Measurements from ENCODE around the gene MUSTN1. TPM values are rescaled to one million over a fixed set of nuclear protein-coding genes. Genes with fewer than 3 reads are reported as not detected.

MUSTN1 gene
- total RNA-seq, 4 donors from 2014 or later, result 5.5 to 13.1 (median 7.9) TPM

DNA sequence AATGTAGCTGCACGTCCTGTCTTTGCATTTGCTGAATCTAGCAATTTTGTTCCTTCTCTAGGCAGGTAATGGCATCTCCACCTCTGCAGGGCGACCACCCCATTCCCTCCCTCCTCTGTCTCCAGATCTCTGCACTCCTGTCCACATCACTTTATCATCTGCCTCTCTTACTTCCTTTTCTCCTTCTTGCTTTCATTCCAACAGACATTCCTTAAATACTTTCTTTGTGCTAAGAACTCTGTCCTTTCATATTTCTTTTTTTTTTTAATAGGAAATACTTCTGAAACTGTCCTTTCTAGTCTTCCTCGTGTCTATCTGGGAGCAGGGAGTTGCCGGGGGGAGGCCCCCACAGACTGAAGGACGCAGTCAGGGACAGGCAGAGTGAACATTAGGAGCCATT is 33.0 kb downstream of the MUSTN1 start:
- DNase-seq (ENCODE audit: low spot score in 2 of 2), result no peak
- intact Hi-C loops (cut with DNase I; ENCODE audit: low total_unique reads), result no loop called here
- 53 to 59% methylated on average over 5 of the region's 5 CpGs for WGBS, 2 donors
- TF ChIP-seq POLR2A (IDR thresholded peaks at IDR 0.05), result no peak
- no peak for TF ChIP-seq CTCF (IDR thresholded peaks at IDR 0.05)
- no peak overlapping the region for H3K4me3 ChIP-seq (ENCODE audit: low read depth, poor library complexity, severe bottlenecking)

- H3K4me3 ChIP-seq (ENCODE audit: low read depth, poor library complexity, severe bottlenecking), result no peak overlapping the region
- 64 to 72% methylated on average over 7 of the region's 7 CpGs for WGBS, 2 donors
- no peak for DNase-seq (ENCODE audit: low spot score in 2 of 2)
- TF ChIP-seq CTCF (IDR thresholded peaks at IDR 0.05) (no peak), POLR2A (IDR thresholded peaks at IDR 0.05) (no peak)
- intact Hi-C loops (cut with DNase I; ENCODE audit: low total_unique reads), result no loop called here
Observed at GRCh38 chr3:52800079-52800478, 34.7 kb downstream of the MUSTN1 start.

DNA sequence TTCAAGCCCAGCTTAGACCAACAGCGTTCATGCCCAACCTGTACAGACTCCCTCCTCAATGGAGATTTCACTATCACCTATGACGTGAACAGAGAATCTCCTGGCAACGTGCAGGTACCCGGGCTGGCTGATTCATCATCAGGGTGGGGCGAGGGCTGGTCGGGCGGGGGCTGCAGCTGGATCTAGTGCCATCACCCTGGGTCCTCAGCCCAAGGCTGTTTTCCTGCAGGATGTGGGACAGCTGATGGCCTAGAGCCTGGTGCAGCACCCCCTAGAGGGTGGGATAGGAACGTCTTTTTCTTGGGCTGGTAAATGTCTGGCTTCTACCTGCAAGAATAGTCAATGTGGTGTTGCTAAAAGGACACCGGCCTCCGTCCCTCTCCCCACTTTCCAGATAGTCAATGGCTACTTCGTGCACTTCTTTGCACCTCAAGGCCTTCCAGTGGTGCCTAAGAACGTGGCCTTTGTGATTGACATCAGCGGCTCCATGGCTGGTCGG is 35.8 kb downstream of the MUSTN1 start:
- H3K4me3 ChIP-seq (ENCODE audit: low read depth, poor library complexity, severe bottlenecking), result no peak overlapping the region
- no peak for DNase-seq (ENCODE audit: low spot score in 2 of 2)
- intact Hi-C loops (cut with DNase I; ENCODE audit: low total_unique reads), result no loop called here
- WGBS, 2 donors, result 50 to 56% methylated on average over 14 of the region's 14 CpGs
- TF ChIP-seq CTCF (IDR thresholded peaks at IDR 0.05), result no peak
- no peak for TF ChIP-seq POLR2A (IDR thresholded peaks at IDR 0.05)

- TF ChIP-seq POLR2A (IDR thresholded peaks at IDR 0.05) (no peak), CTCF (IDR thresholded peaks at IDR 0.05) (no peak)
- no peak for DNase-seq (ENCODE audit: low spot score in 2 of 2)
- intact Hi-C loops (cut with DNase I; ENCODE audit: low total_unique reads), result no loop called here
- WGBS, 2 donors, result 71 to 72% methylated on average over 10 of the region's 10 CpGs
- no peak overlapping the region for H3K4me3 ChIP-seq (ENCODE audit: low read depth, poor library complexity, severe bottlenecking)
Observed at GRCh38 chr3:52798376-52798977, 36.3 kb downstream of the MUSTN1 start.

GRCh38 chr3:52796411-52796810 is 38.4 kb downstream of the MUSTN1 start:
- H3K4me3 ChIP-seq (ENCODE audit: low read depth, poor library complexity, severe bottlenecking), result no peak overlapping the region
- TF ChIP-seq CTCF (IDR thresholded peaks at IDR 0.05) (no peak), POLR2A (IDR thresholded peaks at IDR 0.05) (no peak)
- WGBS, 2 donors, result 84 to 91% methylated on average over 9 of the region's 9 CpGs
- intact Hi-C loops (cut with DNase I; ENCODE audit: low total_unique reads), result no loop called here
- DNase-seq (ENCODE audit: low spot score in 2 of 2), result no peak

All from lower leg skin (tissue), 4 donors.